Measurements from ENCODE around the gene TAGLN. TPM values are rescaled to one million over a fixed set of nuclear protein-coding genes. Genes with fewer than 3 reads are reported as not detected.

The TAGLN gene
- total RNA-seq, 1 donor from 2014 or later: 17.9 TPM

DNA sequence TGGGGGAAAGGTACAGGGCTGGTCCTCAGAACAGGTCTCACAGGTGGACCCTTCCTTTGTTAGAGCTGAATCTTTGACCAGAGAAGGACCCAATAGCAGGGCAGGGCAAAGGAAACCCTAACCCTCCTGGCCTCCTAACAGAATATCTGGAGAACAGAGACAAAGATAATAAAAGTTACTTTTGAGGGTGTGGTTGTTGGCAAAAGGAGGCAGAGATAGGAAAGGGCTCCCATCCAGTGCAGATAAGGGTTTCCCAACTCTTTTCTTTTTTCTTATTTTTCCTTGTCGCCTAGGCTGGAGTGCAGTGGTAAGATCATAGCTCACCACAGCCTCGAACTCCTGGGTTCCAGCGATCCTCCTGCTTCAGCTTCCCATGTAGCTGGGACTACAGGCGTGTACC lies 20.8 kb downstream of the TAGLN start:
- ATAC-seq (ENCODE audit: low read depth) (no peak), DNase-seq (no peak)
- H3K27me3 Mint-ChIP-seq: no peaks in the 10 kb centered on the region
- POLR2A ChIA-PET: interaction anchor here (1.0 to 1.5 kb wide), 5 partner anchors 9 to 75 kb away, joined by 3 to 5 read pairs (median 5); partner anchors contain the start of genes PAFAH1B2 and SIDT2
- CTCF ChIA-PET: interaction anchor here (1.8 kb wide), 1 partner anchor 38 kb away, joined by 6 read pairs; no protein-coding TSS in a partner anchor
- H3K27ac Mint-ChIP-seq: no peak overlapping the region
- intact Hi-C loops (cut with micrococcal nuclease): no loop called here
- H3K4me1 Mint-ChIP-seq: peaks cover 2% of the 10 kb centered on the region
- peaks cover 90% of the 10 kb centered on the region for H3K36me3 Mint-ChIP-seq (ENCODE audit: low read depth)
- no peaks in the 10 kb centered on the region for H3K9me3 Mint-ChIP-seq
- TF ChIP-seq, protein P1, sequence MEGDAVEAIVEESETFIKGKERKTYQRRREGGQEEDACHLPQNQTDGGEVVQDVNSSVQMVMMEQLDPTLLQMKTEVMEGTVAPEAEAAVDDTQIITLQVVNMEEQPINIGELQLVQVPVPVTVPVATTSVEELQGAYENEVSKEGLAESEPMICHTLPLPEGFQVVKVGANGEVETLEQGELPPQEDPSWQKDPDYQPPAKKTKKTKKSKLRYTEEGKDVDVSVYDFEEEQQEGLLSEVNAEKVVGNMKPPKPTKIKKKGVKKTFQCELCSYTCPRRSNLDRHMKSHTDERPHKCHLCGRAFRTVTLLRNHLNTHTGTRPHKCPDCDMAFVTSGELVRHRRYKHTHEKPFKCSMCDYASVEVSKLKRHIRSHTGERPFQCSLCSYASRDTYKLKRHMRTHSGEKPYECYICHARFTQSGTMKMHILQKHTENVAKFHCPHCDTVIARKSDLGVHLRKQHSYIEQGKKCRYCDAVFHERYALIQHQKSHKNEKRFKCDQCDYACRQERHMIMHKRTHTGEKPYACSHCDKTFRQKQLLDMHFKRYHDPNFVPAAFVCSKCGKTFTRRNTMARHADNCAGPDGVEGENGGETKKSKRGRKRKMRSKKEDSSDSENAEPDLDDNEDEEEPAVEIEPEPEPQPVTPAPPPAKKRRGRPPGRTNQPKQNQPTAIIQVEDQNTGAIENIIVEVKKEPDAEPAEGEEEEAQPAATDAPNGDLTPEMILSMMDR (IDR thresholded peaks at IDR 0.05): no peak
- H3K4me3 Mint-ChIP-seq: no peak overlapping the region

DNA sequence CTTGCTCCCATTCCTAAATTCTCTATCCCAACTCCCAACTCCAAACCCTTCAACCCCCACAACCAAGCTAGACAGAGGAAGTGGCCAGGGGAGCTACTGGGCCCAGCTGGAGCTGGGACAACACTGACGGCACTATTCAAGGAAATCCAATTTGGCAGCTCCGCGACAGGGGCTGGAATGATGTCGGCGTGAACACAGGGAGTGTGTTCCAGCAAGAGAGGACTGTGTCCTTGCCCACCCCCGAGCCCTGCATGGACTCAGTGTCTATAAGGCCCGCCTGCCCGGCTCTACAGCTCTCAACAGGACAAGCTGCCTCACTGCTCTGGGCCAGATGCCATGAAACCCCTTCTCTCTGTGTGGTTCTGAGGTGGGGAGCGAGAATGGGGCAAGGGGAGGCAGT lies 21.4 kb downstream of the TAGLN start:
- H3K4me3 Mint-ChIP-seq: no peak overlapping the region
- no peak overlapping the region for H3K27ac Mint-ChIP-seq
- CTCF ChIA-PET: interaction anchor here (1.8 kb wide), 1 partner anchor 39 kb away, joined by 6 read pairs; no protein-coding TSS in a partner anchor
- no peaks in the 10 kb centered on the region for H3K9me3 Mint-ChIP-seq
- peaks cover 2% of the 10 kb centered on the region for H3K4me1 Mint-ChIP-seq
- H3K36me3 Mint-ChIP-seq (ENCODE audit: low read depth): peaks cover 93% of the 10 kb centered on the region
- no peaks in the 10 kb centered on the region for H3K27me3 Mint-ChIP-seq
- intact Hi-C loops (cut with micrococcal nuclease): no loop called here
- TF ChIP-seq, protein P1 (IDR thresholded peaks at IDR 0.05): no peak
- DNase-seq (no peak), ATAC-seq (ENCODE audit: low read depth) (no peak)
- POLR2A ChIA-PET: interaction anchor here (0.6 to 1.5 kb wide), 6 partner anchors 9 to 303 kb away, joined by 3 to 5 read pairs (median 4); partner anchors contain the start of genes PAFAH1B2 and SIDT2

DNA sequence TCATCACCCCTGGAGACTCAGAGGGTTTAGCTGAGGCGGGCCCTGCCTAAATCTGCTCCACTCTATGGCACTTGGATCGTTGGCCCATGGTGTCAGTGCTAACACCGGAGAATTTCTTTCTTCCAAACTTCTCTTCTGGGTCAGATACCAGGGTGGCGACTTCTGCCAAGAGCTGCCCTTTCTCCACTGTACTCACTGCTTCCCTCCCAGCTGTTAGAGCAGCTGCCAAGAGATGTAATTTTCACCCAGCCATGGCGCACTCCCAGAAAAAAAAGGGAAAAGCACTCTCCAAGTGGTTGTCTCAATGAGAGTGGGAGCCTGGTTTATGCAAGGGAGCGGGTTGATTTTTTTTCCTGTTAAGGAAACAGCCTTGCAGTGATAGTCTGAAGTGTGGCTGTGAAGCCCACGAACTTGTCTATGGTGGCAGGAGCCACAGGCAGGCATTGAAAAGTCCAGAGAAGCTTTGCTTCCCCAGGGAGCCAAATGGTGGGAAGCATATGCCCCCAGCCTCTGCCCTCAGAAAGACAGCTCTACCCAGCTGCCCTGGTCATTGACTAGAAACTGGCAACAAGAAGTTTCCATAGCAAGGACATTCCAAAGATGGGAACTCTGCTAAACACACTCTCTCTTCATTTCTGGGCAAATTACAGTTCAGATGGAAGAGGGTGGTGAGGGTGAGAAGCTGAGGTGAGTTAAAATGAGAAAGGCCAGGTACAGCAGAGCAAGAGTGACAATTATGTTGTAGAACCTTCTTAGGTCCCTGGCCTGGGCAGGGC lies 22.0 kb downstream of the TAGLN start:
- H3K27me3 Mint-ChIP-seq: no peaks in the 10 kb centered on the region
- ATAC-seq (ENCODE audit: low read depth) (no peak), DNase-seq (no peak)
- no peak overlapping the region for H3K27ac Mint-ChIP-seq
- H3K4me3 Mint-ChIP-seq: no peak overlapping the region
- ChIA-PET POLR2A (interaction anchor here (0.6 to 1.5 kb wide), 7 partner anchors 10 to 303 kb away, joined by 3 to 5 read pairs (median 3); partner anchors contain the start of genes PAFAH1B2 and SIDT2), CTCF (interaction anchor here (0.7 to 1.4 kb wide), 3 partner anchors 9 to 115 kb away, joined by 4 read pairs; no protein-coding TSS in a partner anchor)
- TF ChIP-seq, protein P1 (IDR thresholded peaks at IDR 0.05): no peak
- peaks cover 2% of the 10 kb centered on the region for H3K4me1 Mint-ChIP-seq
- intact Hi-C loops (cut with micrococcal nuclease): no loop called here
- H3K9me3 Mint-ChIP-seq: no peaks in the 10 kb centered on the region
- peaks cover 90% of the 10 kb centered on the region for H3K36me3 Mint-ChIP-seq (ENCODE audit: low read depth)

DNA sequence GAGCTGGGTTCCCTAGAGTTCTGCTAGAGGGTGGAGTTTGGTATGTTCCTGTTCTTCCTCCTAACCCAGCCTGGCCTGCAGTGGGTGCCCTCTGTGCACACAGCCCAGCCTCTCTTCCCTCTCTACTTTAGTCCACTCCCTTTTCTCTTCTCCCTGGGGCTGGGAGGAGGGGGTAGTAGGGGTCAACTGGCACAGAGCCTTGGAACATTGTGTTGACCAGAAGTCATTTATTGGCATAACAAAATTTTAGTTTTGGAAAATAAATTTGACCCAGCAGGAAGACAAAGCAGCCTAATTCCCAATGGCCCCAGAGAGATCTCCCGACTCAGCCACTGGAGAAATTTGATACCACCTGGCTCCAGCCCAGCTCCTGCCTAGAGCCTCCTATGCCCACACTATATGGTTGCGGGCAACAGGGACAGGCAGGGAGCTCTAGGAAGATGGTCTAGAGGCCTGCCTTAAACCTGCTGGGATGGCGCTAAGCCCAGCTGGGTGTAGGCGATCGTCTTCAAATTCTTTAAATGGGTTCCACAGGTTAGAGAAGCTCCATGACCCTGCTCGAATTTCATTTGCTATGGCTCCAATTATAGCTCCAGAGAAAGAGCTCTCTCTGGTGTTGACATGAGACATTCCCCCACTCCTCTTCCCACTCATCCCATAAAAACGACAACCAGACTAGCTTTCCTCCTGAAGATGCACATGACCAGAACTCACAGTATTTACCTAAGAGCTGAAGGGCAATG lies 22.8 kb downstream of the TAGLN start:
- H3K36me3 Mint-ChIP-seq (ENCODE audit: low read depth): peaks cover 90% of the 10 kb centered on the region
- no peak overlapping the region for H3K27ac Mint-ChIP-seq
- ChIA-PET CTCF (interaction anchor here (0.7 to 1.4 kb wide), 3 partner anchors 9 to 116 kb away, joined by 4 read pairs; no protein-coding TSS in a partner anchor), POLR2A (interaction anchor here (0.6 to 1.4 kb wide), 3 partner anchors 25 to 65 kb away, joined by 3 read pairs; no protein-coding TSS in a partner anchor)
- no peak overlapping the region for H3K4me3 Mint-ChIP-seq
- no peaks in the 10 kb centered on the region for H3K9me3 Mint-ChIP-seq
- intact Hi-C loops (cut with micrococcal nuclease): no loop called here
- DNase-seq (no peak), ATAC-seq (ENCODE audit: low read depth) (no peak)
- peaks cover 9% of the 10 kb centered on the region for H3K4me1 Mint-ChIP-seq
- H3K27me3 Mint-ChIP-seq: no peaks in the 10 kb centered on the region
- TF ChIP-seq, protein P1 (IDR thresholded peaks at IDR 0.05): no peak

Measured in activated B cell treated with CpG ODN at 0.5 μM for 24 hours (primary cell).